ENCODE results near the gene ARRDC5.
"Not testable (repeated sequence)": the region's sequence is repeated elsewhere in the genome, so short reads cannot be mapped to it uniquely, and the experiment has no call there.

Gene ARRDC5

DNA sequence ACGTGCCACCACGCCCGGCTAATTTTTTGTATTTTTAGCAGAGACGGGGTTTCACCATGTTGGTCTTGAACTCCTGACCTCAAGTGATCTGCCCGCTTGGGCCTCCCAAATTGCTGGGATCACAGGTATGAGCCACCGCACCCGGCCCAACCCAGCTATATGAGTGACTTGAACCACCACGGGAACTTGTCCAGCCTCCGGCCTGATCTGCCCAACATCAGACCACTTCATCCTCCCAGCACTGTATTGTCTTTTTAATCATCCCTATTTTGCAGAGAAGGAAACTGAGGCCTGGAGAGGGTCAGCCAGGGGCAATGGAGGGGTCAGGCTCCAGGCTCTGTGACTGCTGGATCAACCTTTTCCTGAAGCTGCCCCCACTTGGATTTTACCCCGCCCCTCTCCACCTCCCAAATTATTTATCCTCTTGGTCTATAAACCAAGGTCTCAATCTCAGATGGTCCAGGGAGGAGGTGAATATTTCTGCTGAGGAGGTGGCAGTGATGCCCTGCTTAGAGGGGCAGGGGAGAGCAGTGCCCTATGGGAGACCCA lies 34.3 kb downstream of the ARRDC5 start:
- no peak for DNase-seq (ENCODE audit: low read depth)

DNA sequence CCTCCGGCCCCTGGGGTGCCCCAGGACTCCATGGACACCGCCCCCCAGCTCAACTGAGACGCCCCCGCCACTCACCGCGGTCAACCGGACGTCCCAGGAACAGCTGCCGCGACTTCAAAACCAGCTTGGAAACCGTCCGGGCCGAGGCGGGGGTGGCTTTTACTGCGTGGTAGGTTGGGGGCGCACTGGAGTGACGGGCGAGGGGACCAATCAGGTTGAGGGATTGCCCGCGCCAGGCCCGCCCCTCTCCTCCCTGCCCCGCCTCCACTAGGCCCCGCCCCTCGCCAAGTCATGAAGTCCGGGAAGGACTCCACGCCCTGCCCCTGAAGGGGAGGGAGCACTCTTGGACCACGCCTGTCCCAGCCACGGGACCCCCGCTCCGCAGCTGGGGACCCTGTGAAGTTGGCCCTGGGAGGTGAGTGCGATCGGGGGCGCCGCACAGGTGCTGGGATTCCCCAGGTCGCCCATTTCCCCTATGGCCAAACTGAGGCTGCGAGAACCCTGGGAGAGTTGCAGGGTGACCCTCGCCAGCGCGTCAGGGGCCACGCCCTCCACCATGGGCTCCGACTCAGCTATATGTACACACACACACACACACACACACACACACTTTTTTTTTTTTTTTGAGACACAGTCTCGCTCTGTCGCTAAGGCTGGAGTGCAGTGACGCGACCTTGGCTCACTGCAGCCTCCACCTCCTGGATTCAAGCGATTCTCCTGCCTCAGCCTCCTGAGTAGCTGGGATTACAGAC lies 35.0 kb downstream of the ARRDC5 start, which contains the start of gene PLIN3:
TSS of gene PLIN3 (minus strand) at position 134 of the 752 bp plus-strand sequence. CDS start 6,273 bp downstream, outside the sequence.
- DNase-seq (ENCODE audit: low read depth) = peak; percentile 90

DNA sequence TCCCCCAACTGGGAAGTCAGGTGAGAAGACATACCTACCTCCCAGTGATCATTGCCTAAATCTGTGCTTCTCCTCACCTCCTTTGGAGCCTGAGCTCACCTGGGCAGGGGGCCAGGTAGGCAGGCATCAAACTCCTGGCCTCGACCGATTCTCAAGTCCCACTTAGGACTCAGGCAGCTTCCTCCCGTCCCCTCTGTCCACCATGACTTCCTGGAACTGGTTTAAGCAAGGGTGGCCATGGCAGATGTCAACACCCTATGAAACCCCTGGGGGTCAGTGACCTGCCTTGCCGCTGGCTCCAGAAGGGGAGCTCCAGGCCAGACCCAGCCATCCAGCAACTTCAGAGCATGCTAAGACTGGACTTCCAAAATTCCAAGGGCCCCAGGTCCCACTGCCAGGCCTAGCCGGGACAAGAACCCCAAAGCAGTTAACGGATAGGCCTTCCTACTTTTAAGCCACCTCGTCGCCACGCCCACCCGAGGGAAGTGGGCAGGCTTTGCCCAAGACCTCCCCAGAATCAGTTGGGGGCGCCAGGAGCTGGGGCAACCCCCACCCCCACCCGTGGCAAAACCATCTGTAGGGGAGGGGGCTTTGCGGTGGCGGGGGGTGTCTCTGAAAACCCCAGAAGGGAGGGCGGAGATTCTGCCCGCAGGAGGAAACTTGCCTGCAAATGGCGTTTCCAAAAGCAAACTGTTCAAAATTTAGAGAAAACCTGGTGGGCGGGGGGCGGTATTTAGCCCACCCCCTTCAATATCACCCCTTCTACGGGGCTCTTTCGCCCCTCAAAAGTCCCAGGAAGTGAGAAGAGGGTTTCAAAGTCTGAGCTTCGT lies 35.9 kb downstream of the ARRDC5 start:
- DNase-seq (ENCODE audit: low read depth) = peak; percentile 8

DNA sequence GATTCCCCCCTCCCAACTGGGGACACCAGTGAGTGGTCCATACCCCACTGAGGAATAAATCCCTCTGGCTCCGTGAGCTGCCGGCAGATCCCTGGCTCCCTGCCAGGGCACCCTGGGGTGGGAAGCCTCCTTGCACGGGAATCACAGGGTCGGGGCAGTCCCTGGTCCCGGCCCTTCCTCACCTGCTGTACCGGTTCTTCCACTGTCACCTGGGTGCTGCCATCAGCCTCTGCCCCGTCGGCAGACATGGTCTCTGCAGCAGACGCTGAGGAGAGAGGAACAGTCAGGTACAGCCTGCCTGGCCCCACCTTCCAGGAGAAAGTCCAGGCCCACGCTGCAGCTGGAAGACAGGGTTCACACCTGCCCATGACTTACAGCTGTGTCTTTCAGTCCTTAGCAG lies 41.5 kb downstream of the ARRDC5 start:
- DNase-seq (ENCODE audit: low read depth) = no peak

DNA sequence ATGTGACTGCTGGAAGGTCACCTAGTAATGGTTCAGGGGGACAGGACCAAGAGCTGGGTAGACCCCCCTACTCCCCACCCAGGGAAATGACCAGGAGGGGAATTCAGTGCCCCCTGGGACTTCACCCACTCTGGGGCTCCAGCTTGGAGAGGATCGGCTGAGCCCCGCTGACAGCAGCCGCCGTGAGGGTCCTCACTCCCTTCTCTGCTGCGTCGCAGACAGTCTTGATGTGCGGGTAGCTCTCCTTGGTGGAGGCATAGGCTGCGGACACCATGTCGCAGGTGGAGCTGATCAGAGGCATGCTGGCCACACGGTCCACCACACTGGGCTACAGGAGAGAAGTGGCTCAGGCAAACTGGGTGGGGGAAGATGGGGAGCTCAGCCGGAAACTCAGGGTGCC lies 43.0 kb downstream of the ARRDC5 start:
- DNase-seq (ENCODE audit: low read depth) = no peak

DNA sequence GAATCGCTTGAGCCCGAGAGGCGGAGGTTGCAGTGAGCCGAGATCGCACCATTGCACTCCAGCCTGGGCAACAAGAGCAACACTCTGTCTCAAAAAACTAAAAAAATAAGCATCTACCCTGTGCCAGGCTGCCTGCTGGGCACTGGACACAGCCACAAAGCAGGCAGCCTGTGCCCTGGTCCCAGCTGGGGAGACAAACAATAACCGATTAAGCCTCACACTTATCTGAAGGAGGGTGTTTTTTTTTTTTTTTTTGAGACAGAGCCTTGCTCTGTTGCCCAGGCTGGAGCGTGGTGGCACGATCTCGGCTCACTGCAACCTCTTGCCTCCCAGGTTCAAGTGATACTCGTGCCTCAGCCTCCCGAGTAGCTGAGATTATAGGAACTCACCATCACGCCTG lies 46.2 kb downstream of the ARRDC5 start:
- not testable (repeated sequence) for DNase-seq (ENCODE audit: low read depth)

DNA sequence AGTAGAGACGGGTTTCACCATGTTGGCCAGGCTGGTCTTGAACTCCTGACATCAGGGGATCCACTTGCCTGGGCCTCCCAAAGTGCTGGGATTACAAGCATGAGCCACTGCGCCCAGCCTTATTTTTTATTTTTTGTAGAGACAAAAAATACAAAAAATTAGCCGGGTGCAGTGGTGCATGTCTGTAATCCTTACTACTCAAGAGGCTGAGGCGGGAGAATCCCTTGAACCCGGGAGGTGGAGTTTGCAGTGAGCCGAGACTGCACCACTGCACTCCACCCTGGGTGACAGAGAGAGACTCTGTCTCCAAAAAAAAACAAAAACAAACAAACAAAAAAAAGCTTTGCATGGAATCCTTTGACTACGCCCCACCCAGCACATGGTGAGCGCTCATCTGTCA lies 49.2 kb downstream of the ARRDC5 start:
- not testable (repeated sequence) for DNase-seq (ENCODE audit: low read depth)

DNA sequence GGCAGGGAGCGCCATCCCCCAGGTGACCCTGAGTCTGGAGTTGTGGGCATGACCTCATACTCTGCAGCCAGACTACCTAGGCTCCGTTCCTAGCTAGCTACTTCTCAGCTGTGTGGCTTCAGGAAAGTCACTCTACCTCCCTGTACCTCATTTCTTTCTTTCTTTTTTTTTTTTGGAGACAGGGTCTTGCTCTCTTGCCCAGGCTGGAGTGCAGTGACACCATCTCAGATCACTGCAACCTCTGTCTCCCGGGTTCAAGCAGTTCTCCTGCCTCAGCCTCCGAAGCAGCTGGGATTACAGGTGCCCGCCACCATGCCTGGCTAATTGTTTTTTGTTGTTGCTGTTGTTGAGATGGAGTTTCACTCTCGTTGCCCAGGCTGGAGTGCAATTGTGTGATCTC lies 50.2 kb downstream of the ARRDC5 start:
- DNase-seq (ENCODE audit: low read depth) = no peak

DNA sequence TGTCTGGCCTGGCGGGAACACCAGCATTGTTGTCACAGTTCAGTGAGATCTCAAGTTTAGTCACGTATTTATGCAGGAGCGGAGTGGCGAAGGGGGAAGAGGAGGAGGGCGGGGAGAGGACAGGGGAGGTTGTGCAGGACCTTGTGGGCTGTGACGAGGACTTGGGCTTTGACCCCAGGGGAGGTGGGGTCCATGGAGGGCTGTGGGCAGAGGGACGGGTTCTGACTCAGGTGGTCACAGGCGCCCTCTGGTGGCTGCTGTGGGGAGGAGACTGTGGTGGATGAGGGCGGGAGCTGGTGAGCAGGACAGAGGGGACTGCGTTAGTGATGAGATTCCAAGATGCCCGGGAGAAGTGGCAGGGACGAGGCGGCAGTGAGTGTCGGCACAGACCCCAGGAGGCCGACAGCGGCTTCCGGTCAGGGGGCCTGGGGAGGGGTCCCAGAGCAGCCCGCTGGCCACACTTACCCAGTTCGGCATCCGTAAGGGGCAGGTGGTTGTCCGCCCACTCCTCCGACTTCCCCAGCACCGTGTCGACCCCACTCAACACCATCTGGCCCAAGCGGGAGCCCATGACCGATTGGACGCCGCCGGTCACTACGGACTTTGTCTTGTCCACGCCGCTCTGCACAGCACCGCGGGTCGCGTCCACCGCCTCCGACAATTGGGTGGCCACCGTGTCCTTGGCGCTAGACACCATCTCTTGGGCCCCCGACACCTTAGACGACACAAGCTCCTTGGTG lies 51.0 kb downstream of the ARRDC5 start:
- peak; percentile 67 for DNase-seq (ENCODE audit: low read depth)

DNA sequence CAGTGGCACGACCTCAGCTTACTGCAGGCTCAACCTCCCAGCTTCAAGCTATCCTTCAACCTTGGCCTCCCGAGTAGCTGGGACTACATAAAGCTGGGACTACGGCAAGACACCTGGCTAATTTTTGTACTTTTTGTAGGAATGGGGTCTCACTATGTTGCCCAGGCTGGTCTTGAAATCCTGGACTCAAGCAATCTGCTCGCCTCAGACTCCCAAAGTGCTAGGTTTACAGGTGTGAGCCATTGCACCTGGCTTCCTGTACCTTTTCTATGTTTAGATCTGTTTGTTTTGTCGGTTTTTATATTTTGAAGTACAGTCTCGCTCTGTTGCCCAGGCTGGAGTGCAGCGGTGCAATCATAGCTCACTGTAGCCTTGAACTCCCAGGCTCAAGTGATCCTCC lies 53.7 kb downstream of the ARRDC5 start:
- DNase-seq (ENCODE audit: low read depth) = no peak

DNA sequence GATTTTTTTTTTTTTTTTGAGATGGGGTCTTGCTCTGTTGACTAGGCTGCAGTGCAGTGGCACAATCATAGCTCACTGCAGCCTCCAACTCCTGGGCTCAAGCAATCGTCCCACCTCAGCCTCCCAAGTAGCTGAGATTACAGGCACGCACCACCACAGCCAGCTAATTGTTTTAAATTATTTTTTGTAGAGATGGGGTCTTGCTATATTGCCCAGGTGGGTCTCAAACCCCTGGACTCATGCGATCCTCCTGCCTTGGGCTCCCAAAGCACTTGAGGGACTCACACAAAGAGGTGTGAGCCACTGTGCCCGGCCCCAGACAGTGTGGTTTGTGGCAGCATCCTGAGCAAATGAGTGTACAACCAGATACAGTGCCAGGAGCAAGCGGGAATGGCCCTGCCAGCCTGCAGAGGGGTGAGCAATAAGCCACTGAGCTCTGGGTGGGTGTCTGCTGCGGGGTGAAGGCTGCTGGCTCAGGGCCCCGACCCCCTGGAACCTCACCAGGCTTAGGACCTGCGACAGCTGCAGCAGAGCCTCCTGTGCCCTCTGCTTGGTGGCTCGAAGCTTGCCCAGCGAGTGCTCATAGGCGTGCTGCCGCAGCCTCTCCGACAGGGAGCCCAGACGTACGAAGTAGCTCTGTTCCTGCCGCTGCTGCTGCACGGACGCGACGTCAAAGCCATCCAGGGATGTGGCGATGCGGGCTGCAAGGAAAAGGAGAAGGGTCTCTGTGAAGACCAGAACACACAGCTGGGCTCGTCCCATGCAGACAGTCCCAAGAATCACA lies 55.3 kb downstream of the ARRDC5 start:
- no peak for DNase-seq (ENCODE audit: low read depth)

DNA sequence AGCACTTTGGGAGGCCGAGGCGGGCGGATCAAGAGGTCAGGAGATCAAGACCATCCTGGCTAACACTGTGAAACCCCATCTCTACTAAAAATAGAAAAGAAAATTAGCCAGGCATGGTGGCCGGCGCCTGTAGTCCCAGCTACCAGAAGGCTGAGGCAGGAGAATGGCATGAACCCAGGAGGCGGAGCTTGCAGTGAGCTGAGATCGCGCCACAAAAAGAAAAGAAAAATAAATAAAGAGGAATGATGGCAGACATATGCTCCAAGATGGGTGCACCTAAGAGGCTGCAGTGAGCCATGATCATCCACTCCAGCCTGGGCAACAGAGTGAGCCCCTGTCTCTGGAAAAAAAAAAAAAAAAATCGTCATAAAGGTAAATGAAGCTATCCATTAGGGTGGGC lies 56.7 kb downstream of the ARRDC5 start:
- not testable (repeated sequence) for DNase-seq (ENCODE audit: low read depth)

DNA sequence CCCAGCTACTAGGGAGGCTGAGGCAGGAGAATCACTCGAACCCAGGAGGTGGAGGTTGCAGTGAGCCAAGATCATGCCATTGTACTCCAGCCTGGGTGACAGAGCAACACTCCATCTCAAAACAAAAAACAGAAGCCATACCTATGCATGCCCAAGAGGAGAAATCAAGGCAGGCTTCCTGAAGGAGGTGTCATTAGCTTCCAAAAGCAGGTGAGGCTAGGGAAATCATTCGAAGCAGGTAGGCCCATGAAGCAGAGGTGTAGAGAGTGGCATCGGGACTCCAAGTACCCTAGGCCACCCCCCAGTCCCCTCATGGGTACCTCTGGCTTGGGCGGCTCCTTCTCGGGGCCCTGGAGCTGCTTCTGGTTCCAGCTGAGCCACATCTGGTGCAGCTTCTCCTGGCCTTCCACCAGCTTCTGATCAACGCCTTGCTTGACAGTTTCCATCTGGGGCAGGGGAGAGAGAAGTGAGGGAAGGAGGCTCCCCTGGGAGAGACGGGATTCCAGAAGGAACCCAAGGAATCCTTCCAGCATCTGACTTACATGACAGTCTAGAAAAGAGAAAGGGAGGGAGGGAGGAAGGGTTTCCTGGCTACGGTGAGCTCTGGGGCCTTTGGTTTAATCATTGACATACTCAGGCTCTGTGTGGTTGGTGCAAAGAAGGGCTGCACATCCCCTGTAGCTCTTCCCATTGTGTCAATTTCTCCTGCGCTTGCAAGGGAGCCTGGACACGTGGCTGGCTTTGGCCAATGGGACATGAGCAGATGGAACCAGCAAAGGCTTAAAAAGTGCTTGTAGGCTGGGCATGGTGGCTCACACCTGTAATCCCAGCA lies 58.1 kb downstream of the ARRDC5 start:
- no peak for DNase-seq (ENCODE audit: low read depth)

DNA sequence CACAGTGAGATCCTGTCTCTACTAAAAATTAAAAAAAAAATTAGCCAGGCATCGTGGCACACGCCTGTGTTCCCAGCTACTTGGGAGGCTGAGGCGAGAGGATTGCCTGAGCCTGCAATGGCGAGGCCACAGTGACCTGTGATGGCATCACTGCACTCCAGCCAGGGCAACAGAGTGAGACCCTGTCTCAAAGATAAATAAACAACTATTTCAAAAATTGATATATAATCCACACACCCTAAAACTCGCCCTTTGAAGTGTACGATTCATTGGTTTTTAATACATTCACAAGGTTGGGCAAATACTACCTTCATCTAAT lies 59.1 kb downstream of the ARRDC5 start:
- DNase-seq (ENCODE audit: low read depth) = no peak

Measured in activated T-cell treated with anti-CD3 and anti-CD28 coated beads for 24 hours (primary cell).